Keratinocyte (primary cell): ENCODE data around the gene SLC49A4. TPM values are rescaled to one million over a fixed set of nuclear protein-coding genes. Genes with fewer than 3 reads are reported as not detected.

Experiments used
- DNase-seq: peaks from one replicate; pipeline ENCODE4 v3.0.0-alpha.2; 2011; ENCODE audit warnings: low read depth, missing footprints, low spot score
- FAIRE-seq: peaks from 2 replicates; lab custom pipeline; 2011; peaks lifted over from hg19 to GRCh38; lab: Jason Lieb, UNC
- H2AFZ ChIP-seq: 2 replicates; pipeline ENCODE4 v1.6.0; 2012; ENCODE audit warnings: low read length, control low read depth, inconsistent platforms; ENCODE audit not compliant: control insufficient read depth
- H3K27ac ChIP-seq: 2 replicates; pipeline ENCODE4 v1.5.1; 2011; ENCODE audit warnings: low read length; ENCODE audit not compliant: control insufficient read depth, insufficient read depth
- H3K27me3 ChIP-seq: 3 replicates; pipeline ENCODE4 v1.6.0; 2011; ENCODE audit warnings: low read length; ENCODE audit not compliant: control insufficient read depth, insufficient read depth; ENCODE audit errors: extremely low read depth
- H3K36me3 ChIP-seq, 2 experiments: 2 replicates in 1 of 2; 3 replicates in 1 of 2; pipeline ENCODE4 v1.5.1; 2011; ENCODE audit warnings: low read length in 2 of 2, mild to moderate bottlenecking in 1 of 2; ENCODE audit not compliant: control insufficient read depth in 2 of 2, insufficient read depth in 2 of 2; ENCODE audit errors: extremely low read depth in 1 of 2
- H3K4me1 ChIP-seq: 3 replicates; pipeline ENCODE4 v1.5.1; 2011; ENCODE audit warnings: low read length; ENCODE audit not compliant: control insufficient read depth, insufficient read depth; ENCODE audit errors: extremely low read depth
- H3K4me2 ChIP-seq: 3 replicates; pipeline ENCODE4 v1.6.0; 2011; ENCODE audit warnings: low read depth, low read length; ENCODE audit not compliant: control insufficient read depth, insufficient read depth; ENCODE audit errors: extremely low read depth
- H3K4me3 ChIP-seq, 3 experiments: fragments of 200-600 bp in 1 of 3; sonication (generic) in 1 of 3; 2 replicates in 2 of 3; 3 replicates in 1 of 3; pipeline ENCODE4 v1.5.1; 2011 to 2016; ENCODE audit warnings: low read length in 3 of 3, mild to moderate bottlenecking in 3 of 3, control low read depth in 2 of 3, inconsistent platforms in 1 of 3, low read depth in 1 of 3, mixed read lengths in 1 of 3, mixed run types in 1 of 3, moderate library complexity in 1 of 3; ENCODE audit not compliant: control insufficient read depth in 2 of 3, insufficient read depth in 2 of 3; ENCODE audit errors: extremely low read depth in 1 of 3
- H3K79me2 ChIP-seq: 2 replicates; pipeline ENCODE4 v1.6.0; 2012; ENCODE audit warnings: low read length; ENCODE audit not compliant: control insufficient read depth, insufficient read depth
- H3K9ac ChIP-seq: 3 replicates; pipeline ENCODE4 v1.6.0; 2011; ENCODE audit warnings: low read length; ENCODE audit not compliant: control insufficient read depth, insufficient read depth; ENCODE audit errors: extremely low read depth
- H3K9me1 ChIP-seq: 3 replicates; pipeline ENCODE4 v1.6.0; 2011; ENCODE audit warnings: low read length; ENCODE audit not compliant: control insufficient read depth, insufficient read depth; ENCODE audit errors: extremely low read depth
- H3K9me3 ChIP-seq: 2 replicates; pipeline ENCODE4 v1.5.1; 2012; ENCODE audit warnings: low read depth, low read length; ENCODE audit not compliant: control insufficient read depth
- H4K20me1 ChIP-seq: 3 replicates; pipeline ENCODE4 v1.6.0; 2011; ENCODE audit warnings: low read length; ENCODE audit not compliant: control insufficient read depth, insufficient read depth; ENCODE audit errors: extremely low read depth
- EZH2 ChIP-seq: IDR thresholded peaks from one replicate; pipeline ENCODE4 v1.6.1; 2012; ENCODE audit warnings: inconsistent platforms, mild to moderate bottlenecking, low read length, moderate library complexity
- dilution Hi-C: fragments of 300-500 bp; cut with MboI; formaldehyde crosslinking; loops from one replicate; pipeline ENCODE4 v1.7.0; 2020; ENCODE audit warnings: low sequenced_read_pairs; ENCODE audit not compliant: extremely low pct_ligation_motif_present
- polyA plus RNA-seq, 5 experiments: library from polyadenylated mRNA; depleted of rRNA in 3 of 5; stranded (reverse) in 3 of 5; stranded (forward) in 1 of 5; unstranded in 1 of 5; fragments of >200 nt; gene quantifications; 1 replicate in 1 of 5; 2 replicates in 3 of 5; 3 replicates in 1 of 5; pipeline versions ENCODE4 v1.2.1 to v1.2.3, GENCODE V29; 2011 to 2012; ENCODE audit warnings: missing spikeins in 2 of 5, low read depth in 1 of 5, low replicate concordance in 1 of 5
- TF ChIP-seq, protein P1 (sequence below), 3 experiments: IDR thresholded peaks in 1 of 3; conservative IDR thresholded peaks in 1 of 3; optimal IDR thresholded peaks in 1 of 3; 2 replicates in 2 of 3; 3 replicates in 1 of 3; pipeline versions ENCODE3 to v1.5.1; 2011; ENCODE audit warnings: low read length in 3 of 3, mild to moderate bottlenecking in 3 of 3, moderate library complexity in 2 of 3, control low read depth in 1 of 3, inconsistent platforms in 1 of 3; ENCODE audit not compliant: insufficient read depth in 2 of 3; ENCODE audit errors: extremely low read depth in 1 of 3

SLC49A4 gene
- polyA plus RNA-seq, 1 donor (not counting 4 experiments of a cell fraction or from before 2014, with no cell fraction given), result 18.2 TPM

DNA sequence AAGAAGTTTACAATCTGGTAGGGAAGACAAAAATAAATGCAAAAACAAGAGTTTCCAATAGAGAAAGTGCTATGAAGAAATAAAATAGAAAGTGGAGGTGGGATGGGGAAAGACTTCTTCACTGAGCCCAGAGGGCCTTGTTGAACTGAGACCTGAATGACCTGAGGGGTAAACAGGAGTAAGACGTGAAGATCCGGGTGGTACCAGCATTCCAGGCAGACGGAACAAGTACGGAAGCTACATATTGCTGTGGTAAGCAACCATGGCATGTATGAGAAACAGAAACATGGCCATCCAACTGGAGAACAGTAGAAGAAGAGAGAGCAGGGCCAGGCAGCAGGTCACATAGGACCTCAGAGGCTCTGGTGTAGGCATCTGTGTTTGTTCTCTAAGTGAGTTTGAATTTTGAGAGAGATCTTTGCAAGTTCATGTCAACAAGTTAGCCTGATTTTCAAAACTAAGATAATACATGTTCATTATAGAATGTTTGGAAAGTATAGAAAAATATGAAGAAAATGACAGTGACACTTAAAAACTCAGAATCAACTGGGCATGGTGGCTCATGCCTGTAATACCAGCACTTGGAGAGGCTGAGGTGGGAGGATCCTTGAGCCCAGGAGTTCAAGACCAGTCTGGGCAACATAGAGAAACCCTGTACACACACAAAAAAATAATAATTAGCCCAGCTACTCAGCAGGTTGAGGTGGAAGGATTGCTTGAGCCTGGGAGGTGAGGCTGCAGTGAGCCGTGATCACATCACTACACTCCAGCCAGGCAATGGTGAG, 64.3 kb downstream of the SLC49A4 start:
- FAIRE-seq, result no peak
- Histone ChIP-seq H2AFZ (no peak overlapping the region), H3K36me3 (peaks cover 0 to 3% of the 10 kb centered on the region in 2 experiments), H3K4me1 (no peaks in the 10 kb centered on the region), H3K4me3 (no peak overlapping the region), H3K27me3 (no peaks in the 10 kb centered on the region), H4K20me1 (no peaks in the 10 kb centered on the region), H3K4me2 (no peak overlapping the region), H3K27ac (no peak overlapping the region), H3K9ac (no peak overlapping the region), H3K9me3 (no peaks in the 10 kb centered on the region), H3K79me2 (no peaks in the 10 kb centered on the region), H3K9me1 (no peaks in the 10 kb centered on the region)
- no peak for DNase-seq
- dilution Hi-C loops, result no loop called here
- TF ChIP-seq, protein P1, sequence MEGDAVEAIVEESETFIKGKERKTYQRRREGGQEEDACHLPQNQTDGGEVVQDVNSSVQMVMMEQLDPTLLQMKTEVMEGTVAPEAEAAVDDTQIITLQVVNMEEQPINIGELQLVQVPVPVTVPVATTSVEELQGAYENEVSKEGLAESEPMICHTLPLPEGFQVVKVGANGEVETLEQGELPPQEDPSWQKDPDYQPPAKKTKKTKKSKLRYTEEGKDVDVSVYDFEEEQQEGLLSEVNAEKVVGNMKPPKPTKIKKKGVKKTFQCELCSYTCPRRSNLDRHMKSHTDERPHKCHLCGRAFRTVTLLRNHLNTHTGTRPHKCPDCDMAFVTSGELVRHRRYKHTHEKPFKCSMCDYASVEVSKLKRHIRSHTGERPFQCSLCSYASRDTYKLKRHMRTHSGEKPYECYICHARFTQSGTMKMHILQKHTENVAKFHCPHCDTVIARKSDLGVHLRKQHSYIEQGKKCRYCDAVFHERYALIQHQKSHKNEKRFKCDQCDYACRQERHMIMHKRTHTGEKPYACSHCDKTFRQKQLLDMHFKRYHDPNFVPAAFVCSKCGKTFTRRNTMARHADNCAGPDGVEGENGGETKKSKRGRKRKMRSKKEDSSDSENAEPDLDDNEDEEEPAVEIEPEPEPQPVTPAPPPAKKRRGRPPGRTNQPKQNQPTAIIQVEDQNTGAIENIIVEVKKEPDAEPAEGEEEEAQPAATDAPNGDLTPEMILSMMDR (optimal IDR thresholded peaks at IDR 0.05 in 1 of 3, IDR thresholded peaks at IDR 0.05 in 1 of 3, conservative IDR thresholded peaks at IDR 0.05 in 1 of 3; ENCODE audit: extremely low read depth in 1 of 3, insufficient read depth in 2 of 3, low read length in 3 of 3), result no peak
- no peak for TF ChIP-seq EZH2

- Histone ChIP-seq H3K9ac (no peak overlapping the region), H3K4me1 (no peaks in the 10 kb centered on the region), H3K9me1 (no peaks in the 10 kb centered on the region), H3K4me3 (no peak overlapping the region), H3K79me2 (no peaks in the 10 kb centered on the region), H3K27ac (no peak overlapping the region), H3K9me3 (no peaks in the 10 kb centered on the region), H3K4me2 (no peak overlapping the region), H3K36me3 (peaks cover 0 to 3% of the 10 kb centered on the region in 2 experiments), H3K27me3 (no peaks in the 10 kb centered on the region), H4K20me1 (no peaks in the 10 kb centered on the region), H2AFZ (no peak overlapping the region)
- no peak for DNase-seq
- no peak for TF ChIP-seq EZH2
- TF ChIP-seq, protein P1 (optimal IDR thresholded peaks at IDR 0.05 in 1 of 3, IDR thresholded peaks at IDR 0.05 in 1 of 3, conservative IDR thresholded peaks at IDR 0.05 in 1 of 3; ENCODE audit: extremely low read depth in 1 of 3, insufficient read depth in 2 of 3, low read length in 3 of 3), result no peak
- FAIRE-seq, result no peak
- dilution Hi-C loops, result no loop called here
Observed at GRCh38 chr3:122862381-122862780, 67.5 kb downstream of the SLC49A4 start.
